ENCODE results near the gene TIMM13.

TIMM13 gene

DNA sequence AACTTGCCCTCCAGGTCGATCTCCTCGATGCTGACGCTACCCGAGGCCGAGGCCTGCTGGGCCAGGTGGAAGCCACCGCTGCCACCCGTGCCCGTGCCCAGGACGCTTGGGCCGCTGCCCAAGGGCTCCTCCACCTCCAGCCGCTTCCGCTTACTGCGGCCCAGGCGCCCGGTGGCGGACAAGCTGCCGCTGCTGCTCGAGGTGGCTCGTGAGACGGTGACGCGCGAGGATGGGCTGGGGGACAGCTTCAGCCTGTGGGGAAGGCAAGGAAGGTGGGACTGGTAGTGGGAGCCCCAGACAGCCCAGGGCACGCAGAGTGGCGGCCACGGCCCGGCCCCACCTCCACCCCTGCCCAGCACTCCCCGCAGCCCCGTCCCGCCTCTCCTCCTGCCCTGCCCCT, 6.5 kb upstream of the TIMM13 start:
- TF ChIP-seq, protein P1, sequence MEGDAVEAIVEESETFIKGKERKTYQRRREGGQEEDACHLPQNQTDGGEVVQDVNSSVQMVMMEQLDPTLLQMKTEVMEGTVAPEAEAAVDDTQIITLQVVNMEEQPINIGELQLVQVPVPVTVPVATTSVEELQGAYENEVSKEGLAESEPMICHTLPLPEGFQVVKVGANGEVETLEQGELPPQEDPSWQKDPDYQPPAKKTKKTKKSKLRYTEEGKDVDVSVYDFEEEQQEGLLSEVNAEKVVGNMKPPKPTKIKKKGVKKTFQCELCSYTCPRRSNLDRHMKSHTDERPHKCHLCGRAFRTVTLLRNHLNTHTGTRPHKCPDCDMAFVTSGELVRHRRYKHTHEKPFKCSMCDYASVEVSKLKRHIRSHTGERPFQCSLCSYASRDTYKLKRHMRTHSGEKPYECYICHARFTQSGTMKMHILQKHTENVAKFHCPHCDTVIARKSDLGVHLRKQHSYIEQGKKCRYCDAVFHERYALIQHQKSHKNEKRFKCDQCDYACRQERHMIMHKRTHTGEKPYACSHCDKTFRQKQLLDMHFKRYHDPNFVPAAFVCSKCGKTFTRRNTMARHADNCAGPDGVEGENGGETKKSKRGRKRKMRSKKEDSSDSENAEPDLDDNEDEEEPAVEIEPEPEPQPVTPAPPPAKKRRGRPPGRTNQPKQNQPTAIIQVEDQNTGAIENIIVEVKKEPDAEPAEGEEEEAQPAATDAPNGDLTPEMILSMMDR (IDR thresholded peaks at IDR 0.05; ENCODE audit: low read depth, low read length): no peak
- no peak for DNase-seq (ENCODE audit: extremely low read depth, low read depth)

DNA sequence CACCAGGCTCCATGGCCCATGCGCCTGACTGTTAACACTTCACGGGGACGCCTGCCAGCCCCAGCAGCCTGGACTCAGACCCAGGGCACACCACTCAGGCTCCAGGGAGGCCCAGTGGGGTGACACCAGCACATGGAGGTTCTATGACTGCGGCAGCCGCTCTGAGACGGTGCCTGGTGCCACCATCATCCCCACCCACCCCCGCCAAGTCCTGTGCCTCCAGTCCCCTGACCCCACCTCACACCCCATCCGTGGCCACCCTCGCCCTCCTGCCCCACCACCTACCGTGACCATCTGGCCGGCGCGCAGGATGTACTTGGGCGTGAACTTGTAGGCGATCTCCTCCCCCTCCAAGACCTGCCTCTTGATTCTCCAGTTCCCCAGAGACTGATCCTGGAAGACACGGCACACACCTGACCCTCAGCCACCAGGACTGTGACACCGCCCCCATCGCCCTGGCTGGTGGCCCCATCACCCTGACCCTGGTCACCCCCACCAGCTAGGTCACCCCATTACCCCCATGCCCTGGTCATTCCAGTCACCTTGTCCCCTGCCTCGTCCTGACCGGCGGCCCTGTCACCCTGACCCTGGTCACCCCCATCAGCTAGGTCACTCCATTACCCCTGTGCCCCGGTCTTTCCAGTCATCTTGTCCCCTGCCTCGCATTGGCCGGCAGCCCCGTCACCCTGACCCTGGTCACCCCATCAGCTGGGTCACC, 4.9 kb upstream of the TIMM13 start:
- TF ChIP-seq, protein P1 (IDR thresholded peaks at IDR 0.05; ENCODE audit: low read depth, low read length): no peak
- no peak for DNase-seq (ENCODE audit: extremely low read depth, low read depth)

DNA sequence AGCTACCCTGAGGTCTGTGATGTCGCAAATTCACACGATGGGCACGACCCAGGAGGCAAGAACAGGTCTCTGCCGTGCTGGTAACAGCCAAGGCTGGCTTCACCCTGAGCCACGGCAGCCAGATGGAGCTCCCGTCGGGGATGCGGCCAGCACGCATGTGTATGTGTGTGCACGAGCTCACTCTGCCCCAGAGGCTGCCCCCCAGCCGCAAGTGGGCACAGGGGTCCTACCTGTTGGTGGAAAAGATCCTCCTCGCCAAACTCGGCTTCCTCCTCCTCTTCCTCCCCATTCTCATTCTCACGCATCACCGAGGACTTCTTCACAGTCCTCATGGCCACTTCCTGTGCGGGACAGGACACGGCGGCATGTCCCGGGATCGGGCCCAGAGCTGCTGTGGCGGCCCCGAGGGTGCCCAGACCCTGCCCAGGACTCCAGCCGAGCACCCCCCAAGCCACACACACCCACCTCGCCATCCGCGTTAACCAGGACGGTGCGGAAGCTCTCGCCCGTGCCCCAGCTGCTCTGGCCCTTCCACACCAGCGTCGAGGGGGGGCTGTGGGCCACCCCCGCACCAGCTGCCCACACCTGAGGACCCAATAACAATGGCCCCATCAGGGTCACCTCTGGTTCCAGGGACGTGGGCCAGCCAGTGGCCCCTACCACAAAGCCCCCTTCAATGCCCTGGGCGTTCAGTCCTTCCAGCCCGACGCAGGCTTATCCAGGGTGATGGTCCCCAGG, 4.1 kb upstream of the TIMM13 start:
- no peak for DNase-seq (ENCODE audit: extremely low read depth, low read depth)
- TF ChIP-seq, protein P1 (IDR thresholded peaks at IDR 0.05; ENCODE audit: low read depth, low read length): no peak

DNA sequence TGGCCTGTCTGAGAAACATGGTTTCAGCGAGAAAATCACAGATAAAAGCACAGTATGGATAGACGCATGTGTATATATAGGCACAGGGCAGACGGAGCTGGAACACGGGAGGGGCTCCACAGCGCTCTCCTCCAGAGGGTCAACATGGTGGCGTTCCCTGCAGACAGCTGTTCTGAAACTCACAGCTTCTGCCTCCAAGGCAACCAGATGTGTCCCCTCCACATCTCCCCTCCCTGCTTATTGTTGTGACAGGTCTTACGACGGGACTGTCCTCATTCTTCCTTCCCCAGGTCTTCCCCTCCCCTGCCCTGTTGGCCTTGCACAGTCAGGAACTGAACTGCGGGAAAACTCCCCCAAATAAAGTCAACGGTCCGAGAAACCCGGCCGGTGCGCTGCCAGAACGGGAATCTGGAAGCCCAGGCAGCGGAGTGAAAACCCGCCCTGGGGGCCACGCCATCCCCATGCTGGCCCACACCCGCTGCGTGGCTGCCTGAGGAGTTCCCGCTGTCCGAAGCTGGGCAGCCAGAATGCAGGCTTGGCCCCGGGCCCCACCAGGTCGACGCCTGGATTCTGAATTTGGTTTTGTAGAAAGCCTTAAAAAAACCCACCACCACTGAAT, 2.6 kb upstream of the TIMM13 start:
- TF ChIP-seq, protein P1 (IDR thresholded peaks at IDR 0.05; ENCODE audit: low read depth, low read length): no peak
- DNase-seq (ENCODE audit: extremely low read depth, low read depth): no peak

DNA sequence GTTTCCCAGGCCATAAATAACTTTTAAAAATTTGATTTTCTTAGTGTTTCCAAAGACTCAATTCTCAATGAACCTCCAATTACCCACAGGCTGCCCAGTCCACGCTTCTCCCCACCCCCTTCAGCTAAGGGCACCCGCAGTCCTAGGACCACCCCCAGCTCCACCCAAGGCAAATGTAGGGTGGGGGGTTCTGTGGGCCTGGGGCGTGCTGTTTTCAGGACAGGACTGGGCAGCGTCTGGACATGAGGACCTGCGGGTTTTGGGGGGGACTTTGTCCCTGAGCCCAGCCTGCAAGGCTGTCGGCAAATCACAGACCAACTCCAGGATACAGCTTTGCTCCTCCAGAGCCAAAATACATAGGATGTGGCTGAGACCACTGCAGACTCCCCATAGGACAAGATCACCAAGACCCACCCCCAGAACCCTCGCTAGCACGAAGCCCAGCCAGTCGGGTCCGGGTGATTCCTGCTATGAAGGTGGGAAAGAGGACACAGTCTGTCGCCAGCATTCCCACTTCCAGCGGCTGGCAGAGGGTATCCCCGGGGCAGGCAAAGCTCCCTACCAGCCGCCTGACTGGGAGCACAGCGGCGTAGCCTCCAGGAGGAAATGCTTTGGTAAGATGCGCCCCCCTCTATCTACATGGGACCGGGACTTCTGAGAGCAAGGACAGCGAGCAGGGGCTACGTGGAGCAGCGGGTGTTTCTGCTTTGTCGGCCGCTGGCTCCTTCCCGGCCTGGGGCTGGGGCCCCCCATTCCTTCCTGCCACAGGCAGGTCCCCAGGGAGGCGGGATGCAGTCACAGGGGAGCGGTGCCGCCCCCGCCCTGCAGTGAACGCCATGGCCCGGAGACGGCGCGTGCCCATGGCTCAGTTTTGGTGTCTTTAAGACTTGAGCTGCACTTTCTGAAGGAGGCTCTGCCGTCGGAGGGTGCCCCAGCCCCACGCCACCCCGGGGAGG, 1.6 kb upstream of the TIMM13 start:
- TF ChIP-seq, protein P1 (IDR thresholded peaks at IDR 0.05; ENCODE audit: low read depth, low read length): no peak
- no peak for DNase-seq (ENCODE audit: extremely low read depth, low read depth)

DNA sequence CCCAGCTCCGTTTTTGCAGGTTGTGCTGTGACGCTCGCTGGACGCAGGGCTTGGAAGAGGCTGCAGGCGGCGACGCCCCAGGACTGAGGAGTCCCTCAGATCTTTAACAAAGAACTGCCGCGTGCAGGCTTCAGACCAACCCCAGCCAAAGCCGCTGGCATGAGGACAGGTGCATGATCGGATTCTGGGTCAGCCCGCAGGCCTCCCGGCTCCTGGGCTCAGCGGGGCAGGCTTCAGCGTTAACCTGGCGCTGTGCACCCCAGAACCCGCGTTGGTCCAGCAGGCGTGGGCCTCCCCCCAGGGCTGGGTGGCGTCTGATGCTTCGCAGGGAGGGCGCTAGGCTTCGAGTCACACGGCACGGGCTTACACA, 920 bp upstream of the TIMM13 start:
- TF ChIP-seq, protein P1 (IDR thresholded peaks at IDR 0.05; ENCODE audit: low read depth, low read length): no peak; the same call in 1 of the 2 replicates
- no peak for DNase-seq (ENCODE audit: extremely low read depth, low read depth)

All from AG09319 (cell line).